Panc1 (cell line): ENCODE measurements around the gene FH.

Source experiments
- CTCF ChIP-seq: fragments of 450-650 bp; IDR thresholded peaks from 2 replicates; pipeline ENCODE4 v1.5.1; 2017; ENCODE audit warnings: mild to moderate bottlenecking
- POLR2AphosphoS5 ChIP-seq: IDR thresholded peaks from 2 replicates; pipeline ENCODE4 v1.6.1; 2012; ENCODE audit warnings: mild to moderate bottlenecking, low read depth, low read length, moderate library complexity
- REST ChIP-seq, 2 experiments: IDR thresholded peaks; 2 replicates each; pipeline ENCODE4 v1.6.1; 2011 to 2012; ENCODE audit warnings: low read depth in 2 of 2, control low read depth in 1 of 2, low read length in 1 of 2, mild to moderate bottlenecking in 1 of 2, moderate library complexity in 1 of 2; ENCODE audit not compliant: insufficient read depth in 1 of 2

- peak; percentile 63; the same call in 1 of the 2 replicates for TF ChIP-seq CTCF
- no peak for TF ChIP-seq POLR2AphosphoS5
- no peak for TF ChIP-seq REST (IDR thresholded peaks at IDR 0.05; ENCODE audit: insufficient read depth in 1 of 2, low read depth in 2 of 2, low read length in 1 of 2)
Observed at GRCh38 chr1:241531195-241532161, 11.9 kb upstream of the FH start.
